HG03066 (cell line): ENCODE results near the gene TANGO6.
A peak's percentile ranks its signal among the peaks of the same experiment; 100 is the strongest.
"Not testable (repeated sequence)": the region's sequence is repeated elsewhere in the genome, so short reads cannot be mapped to it uniquely, and the experiment has no call there.

Experiments
- ATAC-seq: cut with Tn5 transposase; IDR thresholded peaks from one replicate; pipeline ENCODE4 v1.9.1; 2021; ENCODE audit warnings: low read depth; ENCODE audit not compliant: unreplicated experiment

The TANGO6 gene

GRCh38 chr16:68843482-68844210 is at the start of gene TANGO6:
TSS of gene TANGO6 (plus strand) at chr16:68843531. CDS start at chr16:68843618, 87 bp downstream.
- ATAC-seq: peak; percentile 81

GRCh38 chr16:68798398-68798797 is 44.9 kb upstream of the TANGO6 start:
- no peak for ATAC-seq

- peak; percentile 66 for ATAC-seq
Observed at GRCh38 chr16:68800257-68800875, 43.0 kb upstream of the TANGO6 start.

- ATAC-seq: no peak
Observed at GRCh38 chr16:68802190-68802589, 41.1 kb upstream of the TANGO6 start.

- ATAC-seq: no peak
Observed at GRCh38 chr16:68806422-68806821, 36.9 kb upstream of the TANGO6 start.

GRCh38 chr16:68806981-68807380 is 36.4 kb upstream of the TANGO6 start:
- ATAC-seq: no peak

GRCh38 chr16:68814516-68814915 is 28.8 kb upstream of the TANGO6 start:
- ATAC-seq: no peak

GRCh38 chr16:68823401-68824135 is 19.8 kb upstream of the TANGO6 start:
- no peak for ATAC-seq

GRCh38 chr16:68825427-68825826 is 17.9 kb upstream of the TANGO6 start:
- no peak for ATAC-seq

- ATAC-seq: no peak
Observed at GRCh38 chr16:68826652-68827051, 16.7 kb upstream of the TANGO6 start.

- ATAC-seq: no peak
Observed at GRCh38 chr16:68833251-68833650, 10.1 kb upstream of the TANGO6 start.

GRCh38 chr16:68834550-68834949 is 8.8 kb upstream of the TANGO6 start:
- no peak for ATAC-seq

- no peak for ATAC-seq
Observed at GRCh38 chr16:68835970-68836369, 7.4 kb upstream of the TANGO6 start.

GRCh38 chr16:68839831-68840230 is 3.5 kb upstream of the TANGO6 start:
- ATAC-seq: no peak

- not testable (repeated sequence) for ATAC-seq
Observed at GRCh38 chr16:68842964-68843481, 308 bp upstream of the TANGO6 start.

GRCh38 chr16:68844211-68844564 is 857 bp downstream of the TANGO6 start:
- ATAC-seq: no peak

GRCh38 chr16:68848786-68849185 is 5.5 kb downstream of the TANGO6 start:
- ATAC-seq: no peak

GRCh38 chr16:68850481-68850880 is 7.2 kb downstream of the TANGO6 start:
- ATAC-seq: no peak

- no peak for ATAC-seq
Observed at GRCh38 chr16:68851601-68852000, 8.3 kb downstream of the TANGO6 start.

GRCh38 chr16:68857479-68857878 is 14.1 kb downstream of the TANGO6 start:
- ATAC-seq: no peak

- ATAC-seq: no peak
Observed at GRCh38 chr16:68859828-68860227, 16.5 kb downstream of the TANGO6 start.
